HG03575 (cell line): ENCODE results near the gene OXNAD1.

Experiments used
- ATAC-seq: cut with Tn5 transposase; IDR thresholded peaks from one replicate; pipeline ENCODE4 v1.9.1; 2021; ENCODE audit not compliant: unreplicated experiment, insufficient number of reproducible peaks, low FRiP score; ENCODE audit errors: extremely low read depth

OXNAD1 gene

GRCh38 chr3:16265455-16265786, 409 bp downstream of the OXNAD1 start:
- no peak for ATAC-seq

GRCh38 chr3:16266714-16267113, 1.7 kb downstream of the OXNAD1 start:
- ATAC-seq: no peak

- no peak for ATAC-seq
These were observed 5.8 kb downstream of the OXNAD1 start for GRCh38 chr3:16270855-16271254.

GRCh38 chr3:16272588-16272987, 7.6 kb downstream of the OXNAD1 start:
- no peak for ATAC-seq

- no peak for ATAC-seq
These were observed 8.9 kb downstream of the OXNAD1 start for GRCh38 chr3:16273867-16274266.

- ATAC-seq: no peak
These were observed 12.5 kb downstream of the OXNAD1 start for GRCh38 chr3:16277471-16277870.

- ATAC-seq: no peak
These were observed 14.2 kb downstream of the OXNAD1 start for GRCh38 chr3:16279010-16279801.

- ATAC-seq: no peak
These were observed 15.7 kb downstream of the OXNAD1 start for GRCh38 chr3:16280671-16281070.

- ATAC-seq: no peak
These were observed 19.6 kb downstream of the OXNAD1 start for GRCh38 chr3:16284633-16285032.

- no peak for ATAC-seq
These were observed 21.1 kb downstream of the OXNAD1 start for GRCh38 chr3:16286161-16286560.

- ATAC-seq: no peak
These were observed 21.9 kb downstream of the OXNAD1 start for GRCh38 chr3:16286751-16287543.

- no peak for ATAC-seq
These were observed 23.7 kb downstream of the OXNAD1 start for GRCh38 chr3:16288664-16289063.

GRCh38 chr3:16289144-16289889, 24.3 kb downstream of the OXNAD1 start:
- no peak for ATAC-seq

- no peak for ATAC-seq
These were observed 25.2 kb downstream of the OXNAD1 start for GRCh38 chr3:16290007-16290826.

- no peak for ATAC-seq
These were observed 25.8 kb downstream of the OXNAD1 start for GRCh38 chr3:16290827-16291196.

GRCh38 chr3:16294844-16295243, 29.8 kb downstream of the OXNAD1 start:
- ATAC-seq: no peak

GRCh38 chr3:16295298-16295890, 30.4 kb downstream of the OXNAD1 start:
- ATAC-seq: no peak

- no peak for ATAC-seq
These were observed 33.2 kb downstream of the OXNAD1 start for GRCh38 chr3:16297997-16298885.
